SU-DHL-6 (cell line): Measurements from ENCODE around the gene STK32C.

Experiments
- EZH2phosphoT487 ChIP-seq: fragments of 200-600 bp; sonication (generic), shearing (Covaris generic); conservative IDR thresholded peaks from 2 replicates; pipeline ENCODE4 v1.6.1; 2018; ENCODE audit warnings: mild to moderate bottlenecking, antibody characterized with exemption, low read length, moderate library complexity, mixed read lengths
- TF ChIP-seq, protein P1 (sequence below): fragments of 200-600 bp; sonication (generic); IDR thresholded peaks from one replicate; pipeline ENCODE4 v1.5.1; 2017; ENCODE audit warnings: antibody characterized with exemption, mild to moderate bottlenecking, low read length, moderate library complexity; ENCODE audit not compliant: insufficient read depth, poor library complexity, severe bottlenecking

DNA sequence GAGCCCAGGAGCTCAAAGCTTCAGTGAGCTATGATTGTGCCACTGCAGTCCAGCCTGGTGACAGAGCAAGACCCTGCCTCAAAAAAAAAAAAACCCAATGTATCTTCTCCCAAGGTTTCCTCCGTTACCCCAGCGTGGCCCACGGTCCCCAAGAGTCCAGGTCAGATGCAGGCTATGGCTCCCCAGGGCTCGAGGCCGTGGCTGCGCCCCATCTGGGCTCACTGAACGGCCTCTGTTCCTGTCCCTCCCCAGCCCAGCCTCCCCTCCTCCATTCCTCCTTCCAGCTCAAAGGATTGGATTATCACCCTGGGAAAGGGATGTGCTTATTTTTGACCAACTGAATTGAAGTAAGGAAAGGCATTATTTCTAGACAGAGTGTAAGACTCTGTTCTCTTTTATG is 31.0 kb downstream of the STK32C start:
- TF ChIP-seq, protein P1, sequence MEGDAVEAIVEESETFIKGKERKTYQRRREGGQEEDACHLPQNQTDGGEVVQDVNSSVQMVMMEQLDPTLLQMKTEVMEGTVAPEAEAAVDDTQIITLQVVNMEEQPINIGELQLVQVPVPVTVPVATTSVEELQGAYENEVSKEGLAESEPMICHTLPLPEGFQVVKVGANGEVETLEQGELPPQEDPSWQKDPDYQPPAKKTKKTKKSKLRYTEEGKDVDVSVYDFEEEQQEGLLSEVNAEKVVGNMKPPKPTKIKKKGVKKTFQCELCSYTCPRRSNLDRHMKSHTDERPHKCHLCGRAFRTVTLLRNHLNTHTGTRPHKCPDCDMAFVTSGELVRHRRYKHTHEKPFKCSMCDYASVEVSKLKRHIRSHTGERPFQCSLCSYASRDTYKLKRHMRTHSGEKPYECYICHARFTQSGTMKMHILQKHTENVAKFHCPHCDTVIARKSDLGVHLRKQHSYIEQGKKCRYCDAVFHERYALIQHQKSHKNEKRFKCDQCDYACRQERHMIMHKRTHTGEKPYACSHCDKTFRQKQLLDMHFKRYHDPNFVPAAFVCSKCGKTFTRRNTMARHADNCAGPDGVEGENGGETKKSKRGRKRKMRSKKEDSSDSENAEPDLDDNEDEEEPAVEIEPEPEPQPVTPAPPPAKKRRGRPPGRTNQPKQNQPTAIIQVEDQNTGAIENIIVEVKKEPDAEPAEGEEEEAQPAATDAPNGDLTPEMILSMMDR, result no peak
- TF ChIP-seq EZH2phosphoT487, result no peak
